Adrenal gland (tissue), 12 donors: Measurements from ENCODE around the gene RASGRF2. TPM values are rescaled to one million over a fixed set of nuclear protein-coding genes. Genes with fewer than 3 reads are reported as not detected.

Source experiments
- DNase-seq, 7 donors: peaks; one replicate each; pipeline ENCODE4 v3.0.0-alpha.2; 2019 to 2020
- H3K27ac ChIP-seq, 5 donors: fragments of 200-600 bp; sonication (generic) in 4 of 5; 1 replicate in 3 of 5; 2 replicates in 2 of 5; pipeline versions ENCODE4 v1.5.1 to v1.8.0; 2016 to 2020; ENCODE audit warnings: mild to moderate bottlenecking in 1 of 5
- H3K27me3 ChIP-seq: fragments of 200-600 bp; 2 replicates; pipeline ENCODE4 v1.8.0; 2021
- H3K36me3 ChIP-seq, 2 donors: fragments of 200-600 bp; replicated peaks in 1 of 2; 1 replicate in 1 of 2; 2 replicates in 1 of 2; pipeline versions ENCODE4 v1.5.1 to v1.8.0; 2018 to 2022
- H3K4me1 ChIP-seq, 2 donors: fragments of 200-600 bp; replicated peaks in 1 of 2; 1 replicate in 1 of 2; 2 replicates in 1 of 2; pipeline versions ENCODE4 v1.5.1 to v1.8.0; 2018 to 2021
- H3K4me3 ChIP-seq, 4 donors: fragments of 200-600 bp; sonication (generic) in 3 of 4; one replicate each; pipeline ENCODE4 v1.5.1; 2016 to 2018
- H3K9me3 ChIP-seq, 3 donors: fragments of 200-600 bp; sonication (generic) in 1 of 3; replicated peaks in 1 of 3; 1 replicate in 2 of 3; 2 replicates in 1 of 3; pipeline versions ENCODE4 v1.5.1 to v1.8.0; 2016 to 2021
- POLR2A ChIP-seq, 2 donors: fragments of 450-650 bp; IDR thresholded peaks; one replicate each; pipeline ENCODE4 v1.6.1; 2017; ENCODE audit warnings: antibody characterized with exemption in 2 of 2, mild to moderate bottlenecking in 2 of 2, moderate library complexity in 1 of 2
- WGBS, 4 donors: extraction: QIAGEN DNeasy Blood & Tissue Kit in 2 of 4; methylation state at CpG; one replicate each; pipeline versions ENCODE4 v1.1.5 to v1.1.7; 2013 to 2017; 5-methylcytosine and 5-hydroxymethylcytosine counted together
- intact Hi-C, 2 donors: fragments of 100-400 bp; cut with DNase I; formaldehyde crosslinking; loops; one replicate each; pipeline versions ENCODE4 v1.14.1 to v1.15.0; 2022 to 2023
- polyA plus RNA-seq, 3 donors: library from polyadenylated mRNA; stranded (reverse); fragments of 200-250 nt in 2 of 3; fragments of 350-450 nt in 1 of 3; fragmentation: Illumina TruSeq in 1 of 3; extraction: RNeasy Lipid Tissue Mini Kit (QIAGEN cat#74804) in 1 of 3; gene quantifications; one replicate each; pipeline ENCODE4 v1.2.3, GENCODE V29; 2013 to 2014
- total RNA-seq, 9 donors: library from RNA; depleted of rRNA in 4 of 9; stranded (reverse); fragments of >200 nt in 4 of 9; fragments of 120-200 nt in 1 of 9; fragmentation: NEBNext Ultra II Directional in 1 of 9; extraction: Animal tissue kit (Norgen Biotek cat#: 25700) in 1 of 9; gene quantifications; one replicate each; pipeline versions ENCODE4 v1.1.0 to v1.2.4, GENCODE V29; 2013 to 2023
- TF ChIP-seq, protein P1 (sequence below), 6 experiments: fragments of 450-650 bp in 4 of 6; fragments of 200-600 bp in 2 of 6; sonication (generic) in 1 of 6; IDR thresholded peaks; 1 replicate in 5 of 6; 2 replicates in 1 of 6; pipeline versions ENCODE4 v1.5.1 to v1.8.0; 2016 to 2021; ENCODE audit warnings: antibody characterized with exemption in 6 of 6, mild to moderate bottlenecking in 2 of 6, moderate library complexity in 1 of 6
- donor health status: healthy with polysubstance abuse.
- donor health status: Bipolar disorder and iron deficiency.
- donor health status: DM: yes; HTN: yes; CAD: no.
- donor health status: DM: no; HTN: no; CAD: no.
- donor health status: DM: no; HTN: no; CAD: no.
- donor health status: DM: yes; HTN: yes; CAD: no.

The RASGRF2 gene
- total and polyA plus RNA-seq, 12 donors, result 0.33 to 5.7 (median 2.4) TPM

- Histone ChIP-seq H3K4me3 (no peak overlapping the region), H3K9me3 (no peaks in the 10 kb centered on the region), H3K4me1 (no peaks in the 10 kb centered on the region), H3K27me3 (no peaks in the 10 kb centered on the region), H3K36me3 (no peaks in the 10 kb centered on the region), H3K27ac (no peak overlapping the region)
- intact Hi-C loops, result no loop called here
- DNase-seq, result no peak
- WGBS, 4 donors, result 61 to 85% (median 65%) methylated on average over 4 of the region's 4 CpGs
- TF ChIP-seq, protein P1, sequence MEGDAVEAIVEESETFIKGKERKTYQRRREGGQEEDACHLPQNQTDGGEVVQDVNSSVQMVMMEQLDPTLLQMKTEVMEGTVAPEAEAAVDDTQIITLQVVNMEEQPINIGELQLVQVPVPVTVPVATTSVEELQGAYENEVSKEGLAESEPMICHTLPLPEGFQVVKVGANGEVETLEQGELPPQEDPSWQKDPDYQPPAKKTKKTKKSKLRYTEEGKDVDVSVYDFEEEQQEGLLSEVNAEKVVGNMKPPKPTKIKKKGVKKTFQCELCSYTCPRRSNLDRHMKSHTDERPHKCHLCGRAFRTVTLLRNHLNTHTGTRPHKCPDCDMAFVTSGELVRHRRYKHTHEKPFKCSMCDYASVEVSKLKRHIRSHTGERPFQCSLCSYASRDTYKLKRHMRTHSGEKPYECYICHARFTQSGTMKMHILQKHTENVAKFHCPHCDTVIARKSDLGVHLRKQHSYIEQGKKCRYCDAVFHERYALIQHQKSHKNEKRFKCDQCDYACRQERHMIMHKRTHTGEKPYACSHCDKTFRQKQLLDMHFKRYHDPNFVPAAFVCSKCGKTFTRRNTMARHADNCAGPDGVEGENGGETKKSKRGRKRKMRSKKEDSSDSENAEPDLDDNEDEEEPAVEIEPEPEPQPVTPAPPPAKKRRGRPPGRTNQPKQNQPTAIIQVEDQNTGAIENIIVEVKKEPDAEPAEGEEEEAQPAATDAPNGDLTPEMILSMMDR (IDR thresholded peaks at IDR 0.05), result no peak
- no peak for TF ChIP-seq POLR2A (IDR thresholded peaks at IDR 0.05)
These were observed 180.3 kb downstream of the RASGRF2 start for GRCh38 chr5:81140441-81140840.

DNA sequence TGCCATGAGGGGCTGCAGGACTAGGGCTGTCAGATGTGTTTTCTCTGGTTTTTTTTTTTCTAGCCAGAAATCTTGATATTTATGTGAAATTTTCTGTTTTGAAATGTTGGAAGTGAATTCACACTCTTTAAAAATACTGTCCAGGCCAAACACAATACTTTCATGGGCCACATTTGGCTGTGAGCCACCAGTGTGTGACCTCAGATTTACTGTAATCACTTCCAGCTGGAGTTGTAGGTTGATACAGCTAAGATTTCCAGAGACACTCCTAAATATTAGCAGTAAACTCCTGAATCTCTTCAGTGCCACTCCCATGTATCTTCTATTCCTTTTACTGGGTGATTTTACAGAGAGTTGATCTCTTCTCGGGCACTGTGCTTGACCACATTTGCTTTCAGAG is 180.8 kb downstream of the RASGRF2 start:
- TF ChIP-seq, protein P1 (IDR thresholded peaks at IDR 0.05), result no peak
- no peak for TF ChIP-seq POLR2A (IDR thresholded peaks at IDR 0.05)
- Histone ChIP-seq H3K27ac (no peak overlapping the region), H3K4me1 (no peaks in the 10 kb centered on the region), H3K36me3 (no peaks in the 10 kb centered on the region), H3K27me3 (no peaks in the 10 kb centered on the region), H3K4me3 (no peak overlapping the region), H3K9me3 (no peaks in the 10 kb centered on the region)
- intact Hi-C loops, result no loop called here
- DNase-seq, result peak in 6 of 7 donors; percentile 24 to 54 (median 36)
- 67 to 85% (median 74%) methylated on average over 1 of the region's 1 CpG for WGBS, 4 donors

- intact Hi-C loops, result no loop called here
- WGBS, 4 donors, result 74 to 82% (median 79%) methylated on average over 3 of the region's 3 CpGs
- Histone ChIP-seq H3K9me3 (no peaks in the 10 kb centered on the region), H3K27ac (no peak overlapping the region), H3K36me3 (no peaks in the 10 kb centered on the region), H3K4me1 (no peaks in the 10 kb centered on the region), H3K27me3 (no peaks in the 10 kb centered on the region), H3K4me3 (no peak overlapping the region)
- no peak for DNase-seq
- TF ChIP-seq POLR2A (IDR thresholded peaks at IDR 0.05), result no peak
- TF ChIP-seq, protein P1 (IDR thresholded peaks at IDR 0.05), result no peak
These were observed 181.9 kb downstream of the RASGRF2 start for GRCh38 chr5:81142108-81142507.

DNA sequence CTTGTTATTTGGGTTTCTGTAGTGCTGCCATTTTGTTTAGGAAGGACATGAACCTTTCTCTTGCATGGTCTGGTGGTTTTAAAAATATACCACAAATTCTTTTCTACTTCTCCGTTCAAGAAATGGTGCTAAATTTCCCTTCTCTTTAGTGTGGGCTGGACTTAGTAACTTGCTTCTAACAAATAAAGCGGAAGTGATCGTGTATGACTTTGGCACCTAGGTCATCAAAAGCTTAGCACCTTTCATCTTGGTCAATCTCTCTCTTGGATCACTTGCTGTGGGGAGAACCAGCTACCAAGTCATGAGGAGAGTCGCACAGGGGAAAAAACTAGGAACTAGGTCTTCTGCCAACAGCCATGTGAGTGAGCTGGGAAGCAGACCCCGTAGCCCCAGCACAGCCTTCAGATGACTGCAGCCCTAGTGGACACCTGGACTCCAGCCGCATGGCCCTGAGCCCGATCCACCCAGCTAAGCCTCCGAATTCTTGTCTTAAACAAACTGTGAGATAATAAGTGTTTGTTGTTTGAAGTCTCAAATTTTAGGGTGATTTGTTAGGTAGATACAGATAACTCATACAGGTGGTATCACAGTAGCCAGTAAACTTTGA is 185.3 kb downstream of the RASGRF2 start:
- intact Hi-C loops, result no loop called here
- Histone ChIP-seq H3K4me3 (no peak overlapping the region), H3K9me3 (no peaks in the 10 kb centered on the region), H3K27ac (no peak overlapping the region), H3K27me3 (no peaks in the 10 kb centered on the region), H3K36me3 (no peaks in the 10 kb centered on the region), H3K4me1 (no peaks in the 10 kb centered on the region)
- DNase-seq, result no peak
- 85 to 90% (median 87%) methylated on average over 8 of the region's 8 CpGs for WGBS, 4 donors
- TF ChIP-seq POLR2A (IDR thresholded peaks at IDR 0.05), result no peak
- TF ChIP-seq, protein P1 (IDR thresholded peaks at IDR 0.05), result no peak
